Measurements from ENCODE around the gene FOXA3. TPM values are rescaled to one million over a fixed set of nuclear protein-coding genes. Genes with fewer than 3 reads are reported as not detected.

FOXA3 gene
- total and polyA plus RNA-seq, 10 of the 15 experiments (the other 5 are each of a cell fraction or from before 2014, with no cell fraction given) = 0.04 to 0.83 (median 0.11) TPM; not detected in 5

DNA sequence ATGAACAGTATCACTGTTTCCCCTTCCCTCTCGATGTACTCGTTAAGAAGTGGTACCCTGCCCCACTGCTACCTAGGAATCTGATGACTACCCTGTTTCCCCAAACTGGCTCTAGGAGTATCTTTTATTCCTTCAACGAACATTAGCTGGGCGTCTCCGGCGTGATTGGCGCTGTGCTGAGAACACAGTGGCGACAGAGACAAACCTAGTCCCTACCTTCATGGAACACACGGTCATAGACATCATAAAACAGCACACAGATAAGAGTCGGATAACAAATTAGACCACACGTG, 1.9 kb upstream of the FOXA3 start:
- in situ Hi-C loops (cut with MboI) (no loop called here), intact Hi-C loops (cut with micrococcal nuclease; ENCODE audit: unreplicated experiment) (no loop called here)
- no peak for DNase-seq (ENCODE audit: low read depth, low spot score)
- peak overlapping the region; percentile 97 for H3K4me3 ChIP-seq
- TF ChIP-seq YBX1 (IDR thresholded peaks at IDR 0.05) (no peak), HDGF (IDR thresholded peaks at IDR 0.05) (no peak), ZBTB40 (IDR thresholded peaks at IDR 0.05; ENCODE audit: borderline replicate concordance) (peak; percentile 12; the same call in 1 of the 2 replicates), WRNIP1 (IDR thresholded peaks at IDR 0.05; ENCODE audit: borderline replicate concordance, low read depth, low read length) (no peak), NFYB (IDR thresholded peaks at IDR 0.05; ENCODE audit: insufficient read depth, low read depth, low read length) (no peak)
- H3K4me1 ChIP-seq (ENCODE audit: control insufficient read depth, insufficient read depth, low read length) = peaks cover 5% of the 10 kb centered on the region
- WGBS (ENCODE audit: insufficient coverage, insufficient replicate concordance, low lambda C conversion rate, missing lambda C conversion rate) = under 1% methylated on average over 11 of the region's 11 CpGs
- H3K4me2 ChIP-seq (ENCODE audit: control insufficient read depth, insufficient read depth) = peak overlapping the region; percentile 92
- H2AFZ ChIP-seq (ENCODE audit: control insufficient read depth, low read depth, low read length) = peak overlapping the region; percentile 69
- H3K79me2 ChIP-seq (ENCODE audit: control insufficient read depth, insufficient read depth, low read length) = peaks cover 29% of the 10 kb centered on the region
- H4K20me1 ChIP-seq (ENCODE audit: control insufficient read depth, insufficient read depth) = no peaks in the 10 kb centered on the region
- POLR2A ChIA-PET = interaction anchor here (0.5 to 8.2 kb wide), 4 partner anchors 20 to 939 kb away, joined by 4 to 178 read pairs (median 10); partner anchors contain the start of genes CCDC61, IRF2BP1 and SIX5
- SMC1A ChIA-PET (ENCODE audit: uncharacterized antibody, unreplicated experiment) = interaction anchor here (1.2 to 10.0 kb wide), 2 partner anchors 19 to 92 kb away, joined by 4 to 98 read pairs; no protein-coding TSS in a partner anchor
- peaks cover 0 to 6% of the 10 kb centered on the region in 2 experiments; a peak in 2 of 4 replicates for H3K27me3 ChIP-seq (replicated peaks in 1 of 2; ENCODE audit: control insufficient read depth in 2 of 2, insufficient read depth in 2 of 2, low read length in 1 of 2)
- FAIRE-seq = no peak
- peak overlapping the region; percentile 93 for H3K27ac ChIP-seq (ENCODE audit: control insufficient read depth, insufficient read depth)
- H3K36me3 ChIP-seq (ENCODE audit: control insufficient read depth in 2 of 2, insufficient read depth in 2 of 2, low read length in 1 of 2) = peaks cover 0 to 4% of the 10 kb centered on the region in 2 experiments; a peak in 1 of 4 replicates
- no peak for ATAC-seq
- CTCF ChIA-PET = interaction anchor here (3.4 to 9.2 kb wide), 2 partner anchors 22 to 41 kb away, joined by 28 to 194 read pairs; partner anchors contain the start of genes IRF2BP1 and MYPOP
- RAD21 ChIA-PET (ENCODE audit: unreplicated experiment) = interaction anchor here (1.3 to 5.2 kb wide), 5 partner anchors 20 to 134 kb away, joined by 5 to 159 read pairs (median 14); partner anchors contain the start of genes CCDC61, IRF2BP1 and SIX5
- no peaks in the 10 kb centered on the region for H3K9me3 ChIP-seq (replicated peaks; ENCODE audit: control insufficient read depth, insufficient read depth, low read length)
- no TSS peak for BruUV-seq (replicated peaks)
- H3K9ac ChIP-seq (ENCODE audit: control insufficient read depth, insufficient read depth, low read length) = peak overlapping the region; percentile 87

Data from GM12878 (cell line).